Stromal cell of bone marrow (primary cell): ENCODE results near the gene ULBP3.
A peak's percentile ranks its signal among the peaks of the same experiment; 100 is the strongest.

Experiments used
- DNase-seq: peaks from one replicate; pipeline ENCODE4 v3.0.0-alpha.2; 2012; ENCODE audit warnings: low read depth

The ULBP3 gene

DNA sequence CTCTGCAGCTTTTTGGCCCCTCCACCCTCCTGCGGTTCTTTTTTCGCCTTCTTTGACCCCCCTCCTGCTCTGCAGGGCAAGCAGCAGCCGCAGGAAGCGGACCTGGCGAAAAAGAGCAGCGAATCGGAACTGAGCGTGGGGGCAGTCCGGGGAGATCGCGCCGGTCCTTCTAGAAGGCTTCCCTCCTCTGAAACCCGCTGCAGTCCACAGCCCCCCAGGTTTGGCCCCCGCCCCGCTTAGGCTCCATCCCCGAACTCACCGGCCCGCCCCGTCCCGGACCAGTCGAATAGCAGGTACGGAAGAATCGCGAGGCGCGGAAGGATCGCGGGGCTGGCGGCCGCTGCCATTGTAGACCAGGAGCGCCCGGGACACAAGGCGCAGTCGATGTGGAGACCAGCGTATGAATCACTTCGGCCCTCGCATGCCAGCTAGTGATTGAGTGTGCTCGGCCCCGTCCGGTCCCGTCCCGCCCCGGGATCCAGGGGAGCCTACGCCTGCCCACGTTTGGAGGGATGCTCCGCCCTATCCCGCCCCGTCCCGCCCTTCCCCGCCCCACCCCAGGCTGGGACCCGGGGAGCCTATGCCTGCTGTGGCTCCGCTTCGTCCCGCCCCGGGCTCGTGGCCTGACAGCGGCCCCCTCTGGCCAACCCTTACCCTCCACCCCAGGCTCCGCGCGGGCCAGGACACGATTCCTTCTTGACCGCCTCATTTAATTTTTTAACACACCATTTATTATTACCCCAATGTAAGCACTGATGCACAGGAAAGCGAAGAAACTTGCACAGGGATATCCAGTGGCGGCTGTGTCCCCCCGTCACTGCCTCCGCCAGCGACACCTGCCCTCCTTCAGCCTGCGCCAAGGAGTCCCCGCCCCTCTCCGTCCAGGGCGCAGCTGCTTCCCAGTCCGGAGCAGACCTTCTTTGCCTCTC, at the start of gene ULBP3:
Gene ULBP3 (minus strand): TSS at position 402 of the 929 bp plus-strand sequence. CDS start 55 bp downstream, at position 347.
- DNase-seq = peak; percentile 94

DNA sequence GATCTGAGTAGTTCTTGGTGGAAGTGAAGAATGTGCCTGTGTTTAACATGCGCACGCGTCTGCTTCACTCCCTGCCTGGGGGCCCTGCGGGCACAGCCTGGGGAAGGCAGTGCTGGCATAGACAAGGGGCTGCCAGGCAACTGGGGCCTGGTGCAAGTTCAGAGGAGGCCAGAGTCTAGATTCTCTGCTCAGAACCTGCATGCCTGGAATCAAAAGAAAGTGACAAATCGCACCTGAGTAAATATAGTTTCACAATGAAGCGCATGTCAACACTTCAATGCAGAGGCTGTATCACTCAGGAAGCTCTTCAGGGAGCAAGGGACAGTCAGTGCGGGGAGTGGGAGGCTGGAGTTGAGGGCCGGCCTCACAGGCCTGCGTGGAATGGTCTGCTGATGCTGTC, 49.7 kb upstream of the ULBP3 start:
- DNase-seq = no peak

GRCh38 chr6:150118203-150118602, 49.3 kb upstream of the ULBP3 start:
- no peak for DNase-seq

DNA sequence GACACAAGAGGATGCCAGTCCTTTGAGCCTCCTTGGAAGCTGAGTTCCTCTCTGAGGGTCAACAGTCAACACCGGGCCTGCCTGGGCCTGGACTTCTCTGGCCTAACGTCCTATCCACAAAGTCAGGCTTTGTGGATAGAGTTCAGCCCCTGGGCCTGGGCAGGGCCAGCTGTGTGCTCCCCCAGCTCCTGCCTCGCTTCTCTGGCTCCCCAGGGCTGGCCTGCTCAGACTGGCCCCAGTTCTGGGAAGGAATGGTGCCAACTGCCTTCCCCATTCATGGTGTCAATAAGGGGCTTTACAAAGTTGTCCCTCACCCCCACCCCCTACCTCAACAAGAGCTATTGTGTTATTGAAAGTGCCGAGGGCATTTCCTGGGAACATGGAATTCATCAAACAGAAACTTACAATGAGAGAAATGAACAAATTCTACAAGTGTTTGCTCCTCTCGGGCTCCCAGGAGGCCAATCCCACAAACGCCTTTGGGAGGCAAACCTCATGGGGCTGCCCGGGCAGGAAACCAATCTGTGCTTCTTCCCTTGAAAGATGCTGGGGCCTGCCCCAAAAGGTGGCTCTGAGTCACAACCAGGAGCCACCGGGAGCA, 47.4 kb upstream of the ULBP3 start:
- no peak for DNase-seq

DNA sequence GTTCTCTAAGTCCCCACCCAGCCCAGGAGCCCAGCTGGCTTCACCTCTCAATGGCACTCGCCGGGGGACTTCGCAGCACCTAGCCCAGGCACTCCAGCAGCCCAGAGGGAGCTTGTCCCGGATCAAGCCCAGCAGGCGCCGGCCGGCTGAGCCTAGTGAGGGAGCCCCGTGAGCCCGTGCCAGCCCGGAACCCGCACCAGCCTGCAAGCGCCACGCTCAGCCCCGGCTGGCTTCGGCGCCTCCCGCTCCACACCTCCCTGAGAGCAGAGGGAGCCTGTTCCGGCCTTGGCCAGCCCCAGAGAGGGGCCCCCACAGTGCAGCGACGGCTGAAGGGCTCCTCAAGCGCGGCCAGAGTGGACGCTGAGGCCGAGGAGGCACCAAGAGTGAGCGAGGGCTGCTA, 46.8 kb upstream of the ULBP3 start:
- no peak for DNase-seq

- no peak for DNase-seq
Measured at GRCh38 chr6:150112233-150112632, 43.3 kb upstream of the ULBP3 start.

- no peak for DNase-seq
Measured at GRCh38 chr6:150102750-150103270, 33.9 kb upstream of the ULBP3 start.

DNA sequence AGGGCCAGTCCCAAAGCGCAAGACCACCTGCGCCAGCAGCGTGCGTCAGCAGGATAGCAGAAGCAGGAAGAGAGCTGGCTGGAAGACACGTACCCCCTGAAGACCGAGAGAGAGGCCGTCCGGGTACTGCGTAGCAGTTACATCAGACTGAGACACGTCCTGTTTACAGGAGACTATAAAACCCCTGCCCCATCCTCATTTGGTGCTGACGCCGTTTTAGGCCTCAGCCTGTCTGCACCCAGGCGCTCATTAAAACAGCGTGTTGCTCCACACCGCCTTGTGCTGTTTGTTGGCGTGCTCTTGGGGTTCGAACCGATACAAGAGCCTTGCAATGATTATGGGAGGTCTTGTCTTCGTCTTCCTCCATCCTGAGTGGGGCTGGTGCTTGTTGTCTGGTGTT, 31.8 kb upstream of the ULBP3 start:
- no peak for DNase-seq

- no peak for DNase-seq
Measured at GRCh38 chr6:150099953-150100352, 31.0 kb upstream of the ULBP3 start.

- no peak for DNase-seq
Measured at GRCh38 chr6:150099546-150099945, 30.6 kb upstream of the ULBP3 start.

- DNase-seq = no peak
Measured at GRCh38 chr6:150098155-150098554, 29.2 kb upstream of the ULBP3 start.

GRCh38 chr6:150093397-150093796, 24.5 kb upstream of the ULBP3 start:
- no peak for DNase-seq

DNA sequence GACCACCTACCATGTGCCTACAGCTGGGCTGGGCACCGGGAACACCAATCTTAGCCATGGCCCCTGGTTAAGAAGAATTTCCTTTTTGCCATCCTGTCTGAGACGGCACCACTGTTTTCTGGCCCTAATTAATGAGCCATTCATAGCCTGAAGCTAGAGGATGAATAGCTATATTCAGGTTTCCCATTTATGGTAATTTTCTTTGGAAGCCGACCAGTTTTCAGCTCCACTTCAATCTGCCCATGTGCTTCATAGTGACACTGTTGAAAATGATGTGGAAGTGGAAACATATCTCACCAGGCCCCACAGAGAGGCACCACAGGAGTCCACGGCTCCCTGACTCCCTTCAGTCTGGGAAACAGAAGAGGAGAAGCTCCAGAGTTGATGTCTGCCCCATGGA, 22.6 kb upstream of the ULBP3 start:
- DNase-seq = no peak

DNA sequence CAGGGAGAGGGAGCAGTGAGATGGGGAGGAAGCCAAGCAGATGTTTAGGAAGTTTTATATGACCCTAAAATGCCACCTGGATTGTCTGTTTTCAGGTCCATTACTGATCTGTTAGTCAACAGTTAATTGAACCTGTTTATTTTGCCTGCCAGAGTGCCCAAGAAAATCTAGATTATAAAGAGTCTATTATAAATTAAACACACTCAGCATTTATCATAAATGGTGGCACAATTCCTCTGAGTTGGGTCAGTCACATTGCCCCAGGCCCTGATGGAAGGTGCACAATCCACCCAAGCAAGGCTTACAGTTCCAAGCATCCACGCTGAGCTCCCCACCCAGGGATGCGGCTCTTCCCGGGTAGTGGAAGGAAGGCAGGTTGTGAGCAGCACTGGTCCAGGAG, 21.4 kb upstream of the ULBP3 start:
- DNase-seq = no peak

DNA sequence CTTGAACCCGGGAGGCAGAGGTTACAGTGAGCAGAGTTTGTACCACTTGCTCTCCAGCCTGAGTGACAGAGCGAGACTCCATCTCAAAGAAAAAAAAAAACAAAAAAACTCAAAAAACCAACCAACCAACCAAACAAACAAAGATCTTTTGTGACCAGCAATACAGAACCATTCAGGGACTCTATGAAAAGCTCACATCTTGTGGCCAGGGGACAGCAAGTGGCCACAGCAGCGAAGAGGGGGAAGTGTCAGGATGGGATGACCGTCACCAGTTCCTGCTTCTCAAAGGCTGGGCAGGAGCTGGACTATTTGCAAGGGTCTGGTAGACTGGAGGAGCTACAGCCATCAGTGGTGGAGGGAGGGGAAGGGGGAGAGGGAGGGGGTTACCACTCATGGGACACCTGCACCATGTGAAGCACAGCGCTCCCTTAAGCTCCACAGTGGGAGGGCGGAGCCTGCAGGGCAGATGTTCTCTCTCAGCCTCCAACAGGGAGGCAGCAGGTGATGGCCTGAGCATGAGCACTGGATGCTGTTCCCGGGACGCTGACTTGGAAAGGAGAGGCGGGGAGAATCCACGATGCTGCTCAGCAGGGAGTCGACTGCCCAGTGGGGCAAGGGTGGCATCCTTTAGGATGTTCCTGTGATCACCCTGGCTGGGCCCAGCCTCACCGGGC, 19.7 kb upstream of the ULBP3 start:
- DNase-seq = no peak

GRCh38 chr6:150087336-150087735, 18.4 kb upstream of the ULBP3 start:
- DNase-seq = no peak

DNA sequence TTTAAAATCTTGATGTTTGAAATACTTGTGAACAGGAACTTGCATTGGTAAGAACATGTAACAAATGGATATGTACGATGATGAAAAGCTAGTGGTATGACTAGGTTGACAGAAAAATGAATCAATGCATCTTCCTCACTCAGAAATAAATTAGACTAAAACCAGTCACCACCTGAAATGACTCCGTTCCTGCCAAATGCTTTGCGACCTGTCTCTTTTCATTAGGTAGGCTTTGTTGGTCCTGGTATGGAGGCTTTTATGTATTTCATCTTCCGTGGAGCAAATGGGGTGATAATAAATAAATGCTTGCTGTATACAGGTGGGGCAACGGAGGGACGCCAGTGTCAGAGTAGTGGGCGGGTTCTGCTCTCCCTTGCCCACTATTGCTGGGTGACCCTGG, 17.1 kb upstream of the ULBP3 start:
- DNase-seq = no peak

- DNase-seq = no peak
Measured at GRCh38 chr6:150084426-150084825, 15.5 kb upstream of the ULBP3 start.

DNA sequence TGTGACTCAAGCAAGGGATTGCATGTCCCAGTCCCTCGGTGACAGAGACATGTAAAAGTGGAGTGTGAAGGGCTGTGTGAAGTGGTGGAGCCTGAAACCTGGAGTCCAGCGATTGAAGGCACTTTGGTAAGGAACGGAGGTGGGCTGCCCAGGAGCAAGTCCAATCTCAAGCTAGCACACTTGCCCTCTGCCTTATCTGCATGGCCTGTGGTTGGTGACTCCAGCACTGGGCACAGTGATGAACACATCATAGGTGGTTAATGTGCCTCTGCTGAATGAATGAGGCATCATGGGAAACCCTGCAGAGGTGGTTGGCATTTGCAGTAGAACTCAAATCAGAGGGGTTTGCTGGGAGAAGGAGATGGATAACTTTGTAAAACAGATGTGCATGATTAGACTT, 14.9 kb upstream of the ULBP3 start:
- DNase-seq = no peak

- DNase-seq = no peak
Measured at GRCh38 chr6:150081702-150082101, 12.8 kb upstream of the ULBP3 start.

- no peak for DNase-seq
Measured at GRCh38 chr6:150079604-150080003, 10.7 kb upstream of the ULBP3 start.

- no peak for DNase-seq
Measured at GRCh38 chr6:150078788-150079187, 9.9 kb upstream of the ULBP3 start.
